GM12865 (cell line): ENCODE measurements around the gene AP3B2.

Experiments
- DNase-seq: peaks from one replicate; pipeline ENCODE4 v3.0.0; 2010; ENCODE audit warnings: low read depth
- H3K4me3 ChIP-seq: 2 replicates; pipeline ENCODE4 v1.5.1; 2011; ENCODE audit warnings: mild to moderate bottlenecking, low read depth, low read length, control low read depth
- CTCF ChIP-seq: IDR thresholded peaks from 2 replicates; pipeline ENCODE4 v1.5.1; 2011; ENCODE audit warnings: low read length, control low read depth, low read depth, inconsistent platforms; ENCODE audit not compliant: insufficient read depth; ENCODE audit errors: missing control alignments

Gene AP3B2

GRCh38 chr15:82680200-82681102, 29.2 kb downstream of the AP3B2 start:
- peak; percentile 16 for TF ChIP-seq CTCF
- peak overlapping the region; percentile 59 for H3K4me3 ChIP-seq
- DNase-seq: peak; percentile 75

GRCh38 chr15:82679626-82680199, 30.0 kb downstream of the AP3B2 start:
- peak overlapping the region; percentile 28; the same call in 1 of the 2 replicates for H3K4me3 ChIP-seq
- no peak for TF ChIP-seq CTCF
- no peak for DNase-seq

- DNase-seq: no peak
- TF ChIP-seq CTCF: no peak
- H3K4me3 ChIP-seq: no peak overlapping the region
Measured at GRCh38 chr15:82677720-82678323, 31.9 kb downstream of the AP3B2 start.

- H3K4me3 ChIP-seq: no peak overlapping the region
- TF ChIP-seq CTCF: no peak
- DNase-seq: no peak
Measured at GRCh38 chr15:82674873-82675272, 34.8 kb downstream of the AP3B2 start.

- TF ChIP-seq CTCF: no peak
- no peak overlapping the region for H3K4me3 ChIP-seq
- DNase-seq: no peak
Measured at GRCh38 chr15:82670699-82671098, 39.0 kb downstream of the AP3B2 start.

GRCh38 chr15:82666606-82667005, 43.1 kb downstream of the AP3B2 start:
- DNase-seq: no peak
- no peak overlapping the region for H3K4me3 ChIP-seq
- no peak for TF ChIP-seq CTCF
